ENCODE data around the gene CHMP2A.
"Not testable (repeated sequence)": the region's sequence is repeated elsewhere in the genome, so short reads cannot be mapped to it uniquely, and the experiment has no call there.

The CHMP2A gene

DNA sequence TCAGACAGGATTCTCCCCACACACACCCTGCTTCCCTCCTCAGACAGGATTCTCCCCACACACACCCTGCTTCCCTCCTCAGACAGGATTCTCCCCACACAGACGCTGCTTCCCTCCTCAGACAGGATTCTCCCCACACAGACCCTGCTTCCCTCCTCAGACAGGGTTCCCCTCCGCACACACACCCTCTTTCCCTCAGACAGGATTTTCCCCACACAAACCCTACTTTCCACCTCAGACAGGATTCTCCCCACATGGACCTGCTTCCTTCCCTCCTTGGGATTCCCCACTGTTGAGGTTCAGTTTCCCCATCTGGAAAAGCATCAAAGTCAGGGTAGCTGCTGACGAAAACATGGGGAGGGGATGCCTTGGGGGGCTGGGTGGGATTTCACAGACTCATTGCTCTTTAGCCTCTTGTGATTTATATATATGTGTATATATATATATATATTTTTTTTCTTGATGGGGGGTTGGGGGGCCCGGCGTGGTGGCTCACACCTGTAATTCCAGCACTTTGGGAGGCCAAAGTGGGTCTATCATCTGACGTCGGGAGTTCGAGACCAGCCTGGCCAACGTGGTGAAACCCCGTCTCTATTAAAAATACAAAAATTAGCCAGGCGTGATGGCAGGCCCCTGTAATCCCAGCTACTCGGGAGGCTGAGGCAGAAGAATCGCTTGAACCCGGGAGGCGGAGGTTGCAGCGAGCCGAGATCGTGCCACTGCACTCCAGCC is 12.1 kb downstream of the CHMP2A start:
- Histone ChIP-seq H3K4me3 (ENCODE audit: low read length) (peak overlapping the region; percentile 100; the same call in 1 of the 2 replicates), H3K36me3 (ENCODE audit: insufficient read depth, low read length) (peaks cover 24% of the 10 kb centered on the region), H3K27me3 (ENCODE audit: insufficient read depth, low read length) (peaks cover 25% of the 10 kb centered on the region)
- H3K9me3 ChIP-seq (ENCODE audit: insufficient read depth, low read depth, low read length); H3K27ac ChIP-seq (ENCODE audit: low read depth, low read length); H3K9ac ChIP-seq (ENCODE audit: low read depth, low read length); H3K4me1 ChIP-seq (ENCODE audit: insufficient read depth, low read length): not testable (repeated sequence)
- WGBS, result 84% methylated on average over 18 of the region's 18 CpGs

GRCh38 chr19:58539169-58539559 is 15.7 kb downstream of the CHMP2A start:
- Histone ChIP-seq H3K27me3 (ENCODE audit: insufficient read depth, low read length) (peaks cover 25% of the 10 kb centered on the region), H3K9ac (ENCODE audit: low read depth, low read length) (peak overlapping the region; percentile 82; the same call in 1 of the 2 replicates), H3K4me3 (ENCODE audit: low read length) (peak overlapping the region; percentile 46; the same call in 1 of the 2 replicates)
- H3K27ac ChIP-seq (ENCODE audit: low read depth, low read length); H3K36me3 ChIP-seq (ENCODE audit: insufficient read depth, low read length); H3K9me3 ChIP-seq (ENCODE audit: insufficient read depth, low read depth, low read length); H3K4me1 ChIP-seq (ENCODE audit: insufficient read depth, low read length): not testable (repeated sequence)

- Histone ChIP-seq H3K9me3 (ENCODE audit: insufficient read depth, low read depth, low read length) (no peaks in the 10 kb centered on the region), H3K4me3 (ENCODE audit: low read length) (peak overlapping the region; percentile 46), H3K27me3 (ENCODE audit: insufficient read depth, low read length) (peaks cover 25% of the 10 kb centered on the region), H3K9ac (ENCODE audit: low read depth, low read length) (peak overlapping the region; percentile 82), H3K27ac (ENCODE audit: low read depth, low read length) (peak overlapping the region; percentile 94), H3K4me1 (ENCODE audit: insufficient read depth, low read length) (peaks cover 9% of the 10 kb centered on the region), H3K36me3 (ENCODE audit: insufficient read depth, low read length) (no peaks in the 10 kb centered on the region)
- WGBS, result 2% methylated on average over 55 of the region's 55 CpGs
These were observed 16.4 kb downstream of the CHMP2A start for GRCh38 chr19:58538257-58539168.

DNA sequence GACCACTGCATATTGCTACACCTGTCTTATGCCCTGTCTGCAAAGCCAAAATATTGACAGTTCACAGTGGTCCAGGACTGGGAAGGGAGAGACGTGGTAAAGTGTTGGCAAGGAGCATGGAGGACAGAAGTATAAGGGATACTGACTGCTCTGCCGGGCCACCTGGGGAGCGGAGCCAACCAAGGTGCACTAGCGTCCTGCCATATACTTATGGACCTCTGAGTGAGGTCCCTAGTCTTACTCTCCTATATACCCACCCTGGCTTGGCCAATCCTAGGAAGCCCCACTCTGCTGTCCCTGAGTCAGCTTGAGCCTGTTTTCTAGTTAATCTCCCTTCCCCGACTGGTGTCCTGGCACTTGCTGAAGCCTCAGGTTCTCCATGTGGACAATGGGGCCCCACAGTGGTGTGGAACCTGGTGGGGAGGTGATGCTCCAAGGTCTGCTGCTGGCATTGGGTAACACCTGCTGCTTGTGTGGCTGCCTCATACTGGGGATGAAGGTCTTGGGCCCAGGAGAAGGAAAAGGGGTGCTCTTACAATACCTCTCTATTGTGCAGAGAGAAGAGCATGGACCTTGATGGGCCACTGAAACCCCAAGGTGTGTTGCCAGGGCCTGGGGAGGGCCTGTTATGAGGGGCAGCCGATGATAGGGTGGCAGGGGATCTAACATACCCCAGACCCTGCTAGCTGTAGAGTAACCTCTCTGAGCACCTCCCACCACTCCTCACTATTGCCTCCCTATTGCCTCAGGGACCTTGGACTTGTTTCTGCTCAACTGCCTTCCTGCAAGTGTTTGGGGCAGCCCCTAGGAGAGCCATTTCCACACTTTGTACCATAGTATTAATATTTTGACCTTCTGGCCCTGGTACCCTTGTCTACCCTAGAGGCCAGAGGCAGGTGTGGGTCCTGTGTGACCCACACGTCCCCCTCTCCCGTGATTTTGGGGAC is 17.8 kb downstream of the CHMP2A start:
- 93% methylated on average over 8 of the region's 8 CpGs for WGBS
- no peak overlapping the region for H3K4me3 ChIP-seq (ENCODE audit: low read length)
- H3K27ac ChIP-seq (ENCODE audit: low read depth, low read length), result peak overlapping the region; percentile 94; the same call in 1 of the 2 replicates
- peaks cover 9% of the 10 kb centered on the region for H3K4me1 ChIP-seq (ENCODE audit: insufficient read depth, low read length)
- H3K27me3 ChIP-seq (ENCODE audit: insufficient read depth, low read length), result peaks cover 18% of the 10 kb centered on the region
- H3K9ac ChIP-seq (ENCODE audit: low read depth, low read length), result no peak overlapping the region; the same call in 1 of the 2 replicates
- no peaks in the 10 kb centered on the region for H3K9me3 ChIP-seq (ENCODE audit: insufficient read depth, low read depth, low read length)
- no peaks in the 10 kb centered on the region for H3K36me3 ChIP-seq (ENCODE audit: insufficient read depth, low read length)

DNA sequence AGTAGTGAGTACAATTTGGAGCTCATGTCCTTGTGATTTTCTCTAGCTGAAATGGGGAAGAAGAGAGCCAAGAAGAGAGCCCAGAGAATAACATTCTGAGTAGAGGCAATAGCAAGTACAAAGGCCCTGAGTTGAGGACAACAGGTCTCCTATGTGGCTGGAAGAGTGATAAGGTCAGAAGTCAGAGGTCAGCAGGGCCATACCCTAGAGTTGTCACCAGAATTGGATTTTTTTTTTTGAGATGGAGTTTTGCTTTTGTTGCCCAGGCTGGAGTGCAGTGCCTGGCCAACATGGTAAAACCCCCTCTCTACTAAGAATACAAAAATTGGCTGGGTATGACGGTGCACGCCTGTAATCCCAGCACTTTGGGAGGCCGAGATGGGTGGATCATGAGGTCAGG is 19.0 kb downstream of the CHMP2A start:
- Histone ChIP-seq H3K9me3 (ENCODE audit: insufficient read depth, low read depth, low read length) (no peaks in the 10 kb centered on the region), H3K36me3 (ENCODE audit: insufficient read depth, low read length) (no peaks in the 10 kb centered on the region), H3K27me3 (ENCODE audit: insufficient read depth, low read length) (peaks cover 19% of the 10 kb centered on the region), H3K9ac (ENCODE audit: low read depth, low read length) (no peak overlapping the region), H3K4me1 (ENCODE audit: insufficient read depth, low read length) (peaks cover 9% of the 10 kb centered on the region), H3K27ac (ENCODE audit: low read depth, low read length) (no peak overlapping the region), H3K4me3 (ENCODE audit: low read length) (no peak overlapping the region)
- WGBS, result 96% methylated on average over 3 of the region's 3 CpGs

- H3K9me3 ChIP-seq (ENCODE audit: insufficient read depth, low read depth, low read length), result no peaks in the 10 kb centered on the region
- H3K27ac ChIP-seq (ENCODE audit: low read depth, low read length), result no peak overlapping the region
- 91% methylated on average over 9 of the region's 10 CpGs for WGBS
- H3K4me1 ChIP-seq (ENCODE audit: insufficient read depth, low read length), result no peaks in the 10 kb centered on the region
- H3K36me3 ChIP-seq (ENCODE audit: insufficient read depth, low read length), result no peaks in the 10 kb centered on the region
- H3K4me3 ChIP-seq (ENCODE audit: low read length), result no peak overlapping the region
- H3K27me3 ChIP-seq (ENCODE audit: insufficient read depth, low read length), result 0 out of 2 replicates have a peak, but pooled peaks cover 6% of the 10 kb centered on the region
- no peak overlapping the region for H3K9ac ChIP-seq (ENCODE audit: low read depth, low read length)
These were observed 23.7 kb downstream of the CHMP2A start for GRCh38 chr19:58531034-58531840.

- Histone ChIP-seq H3K4me1 (ENCODE audit: insufficient read depth, low read length) (peaks cover 4% of the 10 kb centered on the region), H3K9ac (ENCODE audit: low read depth, low read length) (no peak overlapping the region), H3K4me3 (ENCODE audit: low read length) (no peak overlapping the region), H3K27me3 (ENCODE audit: insufficient read depth, low read length) (0 out of 2 replicates have a peak, but pooled peaks cover 6% of the 10 kb centered on the region), H3K9me3 (ENCODE audit: insufficient read depth, low read depth, low read length) (no peaks in the 10 kb centered on the region), H3K36me3 (ENCODE audit: insufficient read depth, low read length) (no peaks in the 10 kb centered on the region), H3K27ac (ENCODE audit: low read depth, low read length) (no peak overlapping the region)
- 87% methylated on average over 3 of the region's 3 CpGs for WGBS
These were observed 25.5 kb downstream of the CHMP2A start for GRCh38 chr19:58529405-58529804.

- Histone ChIP-seq H3K9ac (ENCODE audit: low read depth, low read length) (no peak overlapping the region), H3K4me3 (ENCODE audit: low read length) (no peak overlapping the region), H3K36me3 (ENCODE audit: insufficient read depth, low read length) (no peaks in the 10 kb centered on the region), H3K27me3 (ENCODE audit: insufficient read depth, low read length) (no peaks in the 10 kb centered on the region), H3K4me1 (ENCODE audit: insufficient read depth, low read length) (peaks cover 24% of the 10 kb centered on the region), H3K27ac (ENCODE audit: low read depth, low read length) (no peak overlapping the region; the same call in 1 of the 2 replicates), H3K9me3 (ENCODE audit: insufficient read depth, low read depth, low read length) (no peaks in the 10 kb centered on the region)
- WGBS, result 53% methylated on average over 3 of the region's 3 CpGs
These were observed 32.2 kb downstream of the CHMP2A start for GRCh38 chr19:58522709-58523108.

GRCh38 chr19:58521651-58522050 is 33.3 kb downstream of the CHMP2A start:
- Histone ChIP-seq H3K4me1 (ENCODE audit: insufficient read depth, low read length) (peaks cover 24% of the 10 kb centered on the region), H3K9ac (ENCODE audit: low read depth, low read length) (no peak overlapping the region), H3K27ac (ENCODE audit: low read depth, low read length) (no peak overlapping the region), H3K4me3 (ENCODE audit: low read length) (no peak overlapping the region), H3K27me3 (ENCODE audit: insufficient read depth, low read length) (no peaks in the 10 kb centered on the region), H3K9me3 (ENCODE audit: insufficient read depth, low read depth, low read length) (no peaks in the 10 kb centered on the region), H3K36me3 (ENCODE audit: insufficient read depth, low read length) (peaks cover 2% of the 10 kb centered on the region; the same call in 1 of the 2 replicates)
- WGBS, result 93% methylated on average over 4 of the region's 4 CpGs

- Histone ChIP-seq H3K4me3 (ENCODE audit: low read length) (peak overlapping the region; percentile 66), H3K27ac (ENCODE audit: low read depth, low read length) (peak overlapping the region; percentile 99), H3K9ac (ENCODE audit: low read depth, low read length) (peak overlapping the region; percentile 98), H3K36me3 (ENCODE audit: insufficient read depth, low read length) (peaks cover 3% of the 10 kb centered on the region; the same call in 1 of the 2 replicates), H3K27me3 (ENCODE audit: insufficient read depth, low read length) (no peaks in the 10 kb centered on the region), H3K4me1 (ENCODE audit: insufficient read depth, low read length) (peaks cover 22% of the 10 kb centered on the region), H3K9me3 (ENCODE audit: insufficient read depth, low read depth, low read length) (no peaks in the 10 kb centered on the region)
- 25% methylated on average over 5 of the region's 7 CpGs for WGBS
These were observed 34.7 kb downstream of the CHMP2A start for GRCh38 chr19:58520257-58520599.
